ENCODE results near the gene TFE3. TPM values are rescaled to one million over a fixed set of nuclear protein-coding genes. Genes with fewer than 3 reads are reported as not detected.
"Not testable (repeated sequence)": the region's sequence is repeated elsewhere in the genome, so short reads cannot be mapped to it uniquely, and the experiment has no call there.

The TFE3 gene
- total and polyA plus RNA-seq, 2 experiments from 2014 or later: 21.4 to 83.8 TPM

- TF ChIP-seq EZH2 (IDR thresholded peaks at IDR 0.05; ENCODE audit: low read depth, unreplicated experiment): no peak
- TF ChIP-seq ZNF331 (CRISPR knock-in tag; IDR thresholded peaks at IDR 0.05; ENCODE audit: low read depth): no peak
- no peak for TF ChIP-seq JUNB (IDR thresholded peaks at IDR 0.05; ENCODE audit: unreplicated experiment)
- TF ChIP-seq ZNF462 (CRISPR knock-in tag; IDR thresholded peaks at IDR 0.05): no peak
- no peak for TF ChIP-seq POLR2AphosphoS5 (IDR thresholded peaks at IDR 0.05; ENCODE audit: low read depth)
- TF ChIP-seq CREB1 (CRISPR knock-in tag; IDR thresholded peaks at IDR 0.05; ENCODE audit: low read depth): no peak
Observed at GRCh38 chrX:48981178-48981577, 62.0 kb downstream of the TFE3 start (continued).

- not testable (repeated sequence) for ATAC-seq; H3K27ac Mint-ChIP-seq; H3K9me3 Mint-ChIP-seq; H3K4me3 ChIP-seq; H3K27ac ChIP-seq (ENCODE audit: low read depth); DNase-seq (ENCODE audit: low spot score); H3K4me3 Mint-ChIP-seq; H3K27me3 Mint-ChIP-seq (ENCODE audit: insufficient read depth, low read depth, poor library complexity); H3K4me1 ChIP-seq (ENCODE audit: insufficient read depth); H3K79me2 ChIP-seq (replicated peaks; ENCODE audit: insufficient read depth); H4K20me1 ChIP-seq (replicated peaks; ENCODE audit: insufficient read depth); H3K27me3 ChIP-seq (ENCODE audit: insufficient read depth); H3K4me2 ChIP-seq; H3F3A ChIP-seq (replicated peaks; ENCODE audit: low read depth); H2AFZ ChIP-seq; H3K36me3 ChIP-seq (ENCODE audit: insufficient read depth); H3K4me1 Mint-ChIP-seq; H3K9me2 ChIP-seq (ENCODE audit: insufficient read depth)
- peaks cover 78% of the 10 kb centered on the region for H3K36me3 Mint-ChIP-seq (ENCODE audit: low read depth)
Observed at GRCh38 chrX:48980341-48980740, 62.8 kb downstream of the TFE3 start.

Small RNA genes within 50 kb of the gene (small RNA-seq; reads per million reads assigned to genes)
- 0.22 reads per million for gene RNU4-52P (ENCODE audit: low replicate concordance)

Other genes starting within 250 kb of the TFE3 start
- gene HDAC6, start 241.3 kb downstream of the TFE3 start, total RNA-seq (2014; rRNA removed; shearing (Covaris generic)): 49.8 and 61.2 TPM in 2 replicates
- gene HDAC6, start 241.3 kb downstream of the TFE3 start, polyA plus RNA-seq (2016; fragmentation: Nextera tagmentation; extraction: Ambion mirVana): 29.7 and 33.0 TPM in 2 replicates
- gene ERAS, start 216.8 kb downstream of the TFE3 start, total RNA-seq (2014; rRNA removed; shearing (Covaris generic)): 1.3 TPM in 1 of 2 replicates, not detected in the other
- gene ERAS, start 216.8 kb downstream of the TFE3 start, polyA plus RNA-seq (2016; fragmentation: Nextera tagmentation; extraction: Ambion mirVana): 1.7 and 2.4 TPM in 2 replicates
- gene PCSK1N, start 207.7 kb downstream of the TFE3 start, total RNA-seq (2014; rRNA removed; shearing (Covaris generic)): 4.0 and 15.6 TPM in 2 replicates
- gene PCSK1N, start 207.7 kb downstream of the TFE3 start, polyA plus RNA-seq (2016; fragmentation: Nextera tagmentation; extraction: Ambion mirVana): 12.8 and 16.5 TPM in 2 replicates
- gene TIMM17B, start 145.6 kb downstream of the TFE3 start, total RNA-seq (2014; rRNA removed; shearing (Covaris generic)): 61.3 and 67.1 TPM in 2 replicates
- 147 and 158 TPM in 2 replicates for gene TIMM17B, start 145.6 kb downstream of the TFE3 start, polyA plus RNA-seq (2016; fragmentation: Nextera tagmentation; extraction: Ambion mirVana)
- gene PQBP1, start 145.4 kb downstream of the TFE3 start, total RNA-seq (2014; rRNA removed; shearing (Covaris generic)): 53.2 and 63.4 TPM in 2 replicates
- gene PQBP1, start 145.4 kb downstream of the TFE3 start, polyA plus RNA-seq (2016; fragmentation: Nextera tagmentation; extraction: Ambion mirVana): 121 and 130 TPM in 2 replicates
- gene SLC35A2, start 131.7 kb downstream of the TFE3 start, total RNA-seq (2014; rRNA removed; shearing (Covaris generic)): 16.4 and 17.7 TPM in 2 replicates
- 13.0 and 20.6 TPM in 2 replicates for gene SLC35A2, start 131.7 kb downstream of the TFE3 start, polyA plus RNA-seq (2016; fragmentation: Nextera tagmentation; extraction: Ambion mirVana)
- 336 and 359 TPM in 2 replicates for gene PIM2, start 124.3 kb downstream of the TFE3 start, total RNA-seq (2014; rRNA removed; shearing (Covaris generic))
- gene PIM2, start 124.3 kb downstream of the TFE3 start, polyA plus RNA-seq (2016; fragmentation: Nextera tagmentation; extraction: Ambion mirVana): 232 and 237 TPM in 2 replicates
- gene OTUD5, start 85.8 kb downstream of the TFE3 start, total RNA-seq (2014; rRNA removed; shearing (Covaris generic)): 45.4 and 56.5 TPM in 2 replicates
- gene OTUD5, start 85.8 kb downstream of the TFE3 start, polyA plus RNA-seq (2016; fragmentation: Nextera tagmentation; extraction: Ambion mirVana): 23.5 and 28.7 TPM in 2 replicates
- gene KCND1, start 71.5 kb downstream of the TFE3 start, total RNA-seq (2014; rRNA removed; shearing (Covaris generic)): 5.3 and 5.6 TPM in 2 replicates
- gene KCND1, start 71.5 kb downstream of the TFE3 start, polyA plus RNA-seq (2016; fragmentation: Nextera tagmentation; extraction: Ambion mirVana): 2.7 and 3.2 TPM in 2 replicates
- 32.7 and 39.1 TPM in 2 replicates for gene GRIPAP1, start 41.1 kb downstream of the TFE3 start, total RNA-seq (2014; rRNA removed; shearing (Covaris generic))
- gene GRIPAP1, start 41.1 kb downstream of the TFE3 start, polyA plus RNA-seq (2016; fragmentation: Nextera tagmentation; extraction: Ambion mirVana): 57.1 and 62.2 TPM in 2 replicates
- gene CCDC120, start 15.6 kb upstream of the TFE3 start, total RNA-seq (2014; rRNA removed; shearing (Covaris generic)): 6.8 and 9.9 TPM in 2 replicates
- gene CCDC120, start 15.6 kb upstream of the TFE3 start, polyA plus RNA-seq (2016; fragmentation: Nextera tagmentation; extraction: Ambion mirVana): 3.3 and 3.6 TPM in 2 replicates
- 6.3 and 7.7 TPM in 2 replicates for gene PRAF2, start 30.6 kb upstream of the TFE3 start, total RNA-seq (2014; rRNA removed; shearing (Covaris generic))
- 22.1 and 24.3 TPM in 2 replicates for gene PRAF2, start 30.6 kb upstream of the TFE3 start, polyA plus RNA-seq (2016; fragmentation: Nextera tagmentation; extraction: Ambion mirVana)
- 26.2 and 36.2 TPM in 2 replicates for gene WDR45, start 36.5 kb upstream of the TFE3 start, total RNA-seq (2014; rRNA removed; shearing (Covaris generic))
- gene WDR45, start 36.5 kb upstream of the TFE3 start, polyA plus RNA-seq (2016; fragmentation: Nextera tagmentation; extraction: Ambion mirVana): 24.9 and 28.8 TPM in 2 replicates
- 15.1 and 22.9 TPM in 2 replicates for gene GPKOW, start 80.4 kb upstream of the TFE3 start, total RNA-seq (2014; rRNA removed; shearing (Covaris generic))
- gene GPKOW, start 80.4 kb upstream of the TFE3 start, polyA plus RNA-seq (2016; fragmentation: Nextera tagmentation; extraction: Ambion mirVana): 8.1 and 9.5 TPM in 2 replicates
- gene MAGIX, start 119.4 kb upstream of the TFE3 start, total RNA-seq (2014; rRNA removed; shearing (Covaris generic)): 0.83 and 2.1 TPM in 2 replicates
- gene MAGIX, start 119.4 kb upstream of the TFE3 start, polyA plus RNA-seq (2016; fragmentation: Nextera tagmentation; extraction: Ambion mirVana): 0.66 and 1.6 TPM in 2 replicates
- 1.6 and 3.4 TPM in 2 replicates for gene PLP2, start 128.5 kb upstream of the TFE3 start, total RNA-seq (2014; rRNA removed; shearing (Covaris generic))
- gene PLP2, start 128.5 kb upstream of the TFE3 start, polyA plus RNA-seq (2016; fragmentation: Nextera tagmentation; extraction: Ambion mirVana): 9.5 and 10.1 TPM in 2 replicates
- gene PRICKLE3, start 143.0 kb upstream of the TFE3 start, total RNA-seq (2014; rRNA removed; shearing (Covaris generic)): 13.7 and 21.4 TPM in 2 replicates
- 4.7 and 5.2 TPM in 2 replicates for gene PRICKLE3, start 143.0 kb upstream of the TFE3 start, polyA plus RNA-seq (2016; fragmentation: Nextera tagmentation; extraction: Ambion mirVana)
- gene SYP, start 156.8 kb upstream of the TFE3 start, total RNA-seq (2014; rRNA removed; shearing (Covaris generic)): 7.3 and 9.1 TPM in 2 replicates
- gene SYP, start 156.8 kb upstream of the TFE3 start, polyA plus RNA-seq (2016; fragmentation: Nextera tagmentation; extraction: Ambion mirVana): 2.5 and 3.7 TPM in 2 replicates
- 0.35 and 0.90 TPM in 2 replicates for gene CACNA1F, start 190.0 kb upstream of the TFE3 start, total RNA-seq (2014; rRNA removed; shearing (Covaris generic))
- gene CACNA1F, start 190.0 kb upstream of the TFE3 start, polyA plus RNA-seq (2016; fragmentation: Nextera tagmentation; extraction: Ambion mirVana): 0.23 and 0.44 TPM in 2 replicates
- gene CCDC22, start 192.1 kb upstream of the TFE3 start, total RNA-seq (2014; rRNA removed; shearing (Covaris generic)): 9.7 and 11.6 TPM in 2 replicates
- 4.4 and 4.5 TPM in 2 replicates for gene CCDC22, start 192.1 kb upstream of the TFE3 start, polyA plus RNA-seq (2016; fragmentation: Nextera tagmentation; extraction: Ambion mirVana)
- 0.28 TPM in 1 of 2 replicates, not detected in the other for gene FOXP3, start 221.4 kb upstream of the TFE3 start, total RNA-seq (2014; rRNA removed; shearing (Covaris generic))
- 0.11 and 0.21 TPM in 2 replicates for gene FOXP3, start 221.4 kb upstream of the TFE3 start, polyA plus RNA-seq (2016; fragmentation: Nextera tagmentation; extraction: Ambion mirVana)
- gene PPP1R3F, start 226.4 kb upstream of the TFE3 start, total RNA-seq (2014; rRNA removed; shearing (Covaris generic)): 9.4 and 11.3 TPM in 2 replicates
- 2.2 and 3.1 TPM in 2 replicates for gene PPP1R3F, start 226.4 kb upstream of the TFE3 start, polyA plus RNA-seq (2016; fragmentation: Nextera tagmentation; extraction: Ambion mirVana)

Measured in GM23338 (cell line).